ENCODE data around the gene RRAS2. TPM values are rescaled to one million over a fixed set of nuclear protein-coding genes. Genes with fewer than 3 reads are reported as not detected.
A peak's percentile ranks its signal among the peaks of the same experiment; 100 is the strongest.
"Not testable (repeated sequence)": the region's sequence is repeated elsewhere in the genome, so short reads cannot be mapped to it uniquely, and the experiment has no call there.

The RRAS2 gene
- total and polyA plus RNA-seq, 5 experiments from 2014 or later = 6.1 to 19.0 (median 16.0) TPM

DNA sequence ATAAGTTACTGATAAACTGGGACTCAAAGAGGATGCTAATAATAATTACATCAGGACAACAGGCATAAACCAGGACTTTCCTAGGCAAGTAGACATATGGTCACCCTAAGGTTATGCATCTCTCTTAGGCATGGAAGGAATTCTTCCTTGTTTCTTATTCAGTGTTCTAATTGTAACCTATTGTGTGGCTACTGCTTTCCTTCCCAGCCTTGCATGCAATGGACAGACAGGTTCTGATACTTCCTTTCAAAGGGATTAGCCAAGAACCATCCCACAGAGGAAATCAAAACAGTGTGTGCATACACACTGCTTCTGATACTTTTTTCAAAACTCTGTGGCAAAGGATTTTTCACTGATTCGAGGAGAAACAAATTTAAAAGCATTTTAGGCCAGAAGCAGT is 48.3 kb downstream of the RRAS2 start:
- Mint-ChIP-seq H3K36me3 (no peaks in the 10 kb centered on the region), H3K27me3 (no peaks in the 10 kb centered on the region), H3K4me3 (no peak overlapping the region), H3K4me1 (peaks cover 7 to 45% (median 23%) of the 10 kb centered on the region in 4 donors), H3K9me3 (no peaks in the 10 kb centered on the region), H3K27ac (no peak overlapping the region)
- DNase-seq (no peak), ATAC-seq (no peak)
- POLR2A ChIA-PET = no interaction called here

GRCh38 chr11:14309425-14310192 is 49.4 kb downstream of the RRAS2 start:
- POLR2A ChIA-PET = no interaction called here
- DNase-seq (no peak), ATAC-seq (no peak)
- Mint-ChIP-seq H3K27ac (no peak overlapping the region), H3K4me3 (no peak overlapping the region), H3K9me3 (no peaks in the 10 kb centered on the region), H3K36me3 (no peaks in the 10 kb centered on the region), H3K4me1 (peaks cover 5 to 44% (median 20%) of the 10 kb centered on the region in 4 donors), H3K27me3 (no peaks in the 10 kb centered on the region)

GRCh38 chr11:14308897-14309387 is 50.0 kb downstream of the RRAS2 start:
- DNase-seq = no peak
- no peak overlapping the region for H3K4me3 Mint-ChIP-seq
- no peaks in the 10 kb centered on the region for H3K27me3 Mint-ChIP-seq
- H3K4me1 Mint-ChIP-seq = peaks cover 5 to 45% (median 21%) of the 10 kb centered on the region in 4 donors
- ATAC-seq = peak in 1 of 2 donors; percentile 9
- no peak overlapping the region for H3K27ac Mint-ChIP-seq
- no peaks in the 10 kb centered on the region for H3K36me3 Mint-ChIP-seq
- POLR2A ChIA-PET = no interaction called here
- no peaks in the 10 kb centered on the region for H3K9me3 Mint-ChIP-seq

GRCh38 chr11:14308114-14308896 is 50.7 kb downstream of the RRAS2 start:
- Mint-ChIP-seq H3K36me3 (no peaks in the 10 kb centered on the region), H3K4me1 (peaks cover 3 to 45% (median 19%) of the 10 kb centered on the region in 4 donors), H3K27me3 (no peaks in the 10 kb centered on the region), H3K4me3 (no peak overlapping the region), H3K9me3 (no peaks in the 10 kb centered on the region), H3K27ac (no peak overlapping the region)
- DNase-seq (peak in 4 of 10 donors; percentile 12 to 35 (median 30)), ATAC-seq (peak; percentile 85 to 91)
- POLR2A ChIA-PET = no interaction called here

DNA sequence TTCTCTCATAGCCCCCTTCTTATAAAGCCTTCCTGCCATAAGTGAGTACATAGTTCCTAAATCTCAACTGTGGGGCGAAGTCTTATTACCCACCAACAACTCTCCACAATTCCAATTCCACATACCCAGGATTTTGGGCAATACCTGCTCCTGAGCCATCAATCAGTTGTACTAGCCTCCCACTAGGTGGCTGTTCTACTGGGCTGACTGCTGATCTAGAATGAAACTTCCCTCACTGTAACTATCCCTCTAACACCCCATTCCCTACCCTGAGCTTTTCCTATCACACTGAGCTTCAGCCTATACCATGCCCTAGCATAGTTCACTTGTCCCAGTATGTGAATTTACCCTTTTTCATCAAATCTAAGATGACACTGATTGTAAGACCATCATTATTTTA is 52.5 kb downstream of the RRAS2 start:
- H3K4me1 Mint-ChIP-seq = peaks cover 5 to 44% (median 12%) of the 10 kb centered on the region in 4 donors
- H3K9me3 Mint-ChIP-seq = no peaks in the 10 kb centered on the region
- no peak overlapping the region for H3K4me3 Mint-ChIP-seq
- ATAC-seq = no peak
- no peak for DNase-seq
- H3K36me3 Mint-ChIP-seq = no peaks in the 10 kb centered on the region
- POLR2A ChIA-PET = interaction anchor here (0.7 kb wide), 1 partner anchor 24 kb away, joined by 4 read pairs; no protein-coding TSS in a partner anchor
- H3K27me3 Mint-ChIP-seq = no peaks in the 10 kb centered on the region
- H3K27ac Mint-ChIP-seq = no peak overlapping the region

- Mint-ChIP-seq H3K9me3 (no peaks in the 10 kb centered on the region), H3K4me3 (no peak overlapping the region), H3K4me1 (peaks cover 5 to 44% (median 11%) of the 10 kb centered on the region in 4 donors), H3K27me3 (no peaks in the 10 kb centered on the region), H3K36me3 (no peaks in the 10 kb centered on the region), H3K27ac (no peak overlapping the region)
- ATAC-seq = no peak
- DNase-seq = no peak
- POLR2A ChIA-PET = no interaction called here
Observed at GRCh38 chr11:14305649-14306048, 53.3 kb downstream of the RRAS2 start.

GRCh38 chr11:14304601-14305000 is 54.4 kb downstream of the RRAS2 start:
- POLR2A ChIA-PET = no interaction called here
- Mint-ChIP-seq H3K4me3 (no peak overlapping the region), H3K36me3 (no peaks in the 10 kb centered on the region), H3K4me1 (peaks cover 5 to 44% (median 11%) of the 10 kb centered on the region in 4 donors), H3K27me3 (no peaks in the 10 kb centered on the region), H3K27ac (no peak overlapping the region), H3K9me3 (no peaks in the 10 kb centered on the region)
- DNase-seq = no peak
- no peak for ATAC-seq

DNA sequence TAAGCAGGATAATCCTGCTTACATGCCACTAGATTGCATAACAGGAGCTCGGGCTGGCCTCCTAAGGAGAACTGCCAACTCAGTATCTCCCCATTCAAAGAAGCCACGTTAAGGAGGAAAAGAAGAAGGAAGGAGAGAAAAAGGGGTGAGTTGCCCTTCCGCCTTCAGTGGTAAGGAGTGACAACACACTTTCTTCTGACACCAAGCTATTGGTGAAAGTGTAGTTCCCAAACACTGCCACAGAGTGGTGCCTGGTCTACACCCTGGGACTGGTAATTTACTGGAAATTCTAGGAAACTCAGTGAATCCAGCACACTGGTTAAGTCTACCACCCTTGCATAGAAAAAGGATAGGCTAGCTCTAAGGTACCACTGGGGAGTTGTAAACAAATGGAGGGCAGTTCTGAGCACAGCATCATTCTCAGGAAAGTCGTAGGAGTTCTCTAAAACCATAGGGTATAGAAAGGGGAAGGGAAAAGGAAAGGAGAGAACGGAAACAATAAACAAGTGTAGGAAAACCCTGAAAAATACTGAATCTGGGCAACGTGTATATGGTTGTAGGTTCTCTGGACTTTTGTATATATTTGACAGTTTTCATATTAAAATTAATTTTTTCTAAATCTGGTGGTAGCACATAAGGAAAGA is 58.2 kb downstream of the RRAS2 start:
- Mint-ChIP-seq H3K4me3 (no peak overlapping the region), H3K36me3 (no peaks in the 10 kb centered on the region), H3K27ac (no peak overlapping the region), H3K4me1 (peaks cover 2 to 54% (median 12%) of the 10 kb centered on the region in 4 donors), H3K9me3 (no peaks in the 10 kb centered on the region), H3K27me3 (no peaks in the 10 kb centered on the region)
- DNase-seq (peak in 9 of 10 donors; percentile 10 to 68 (median 39)), ATAC-seq (peak; percentile 81 to 88)
- POLR2A ChIA-PET = interaction anchor here (0.5 to 0.8 kb wide), 3 partner anchors 36 to 157 kb away, joined by 3 to 5 read pairs (median 4); no protein-coding TSS in a partner anchor

DNA sequence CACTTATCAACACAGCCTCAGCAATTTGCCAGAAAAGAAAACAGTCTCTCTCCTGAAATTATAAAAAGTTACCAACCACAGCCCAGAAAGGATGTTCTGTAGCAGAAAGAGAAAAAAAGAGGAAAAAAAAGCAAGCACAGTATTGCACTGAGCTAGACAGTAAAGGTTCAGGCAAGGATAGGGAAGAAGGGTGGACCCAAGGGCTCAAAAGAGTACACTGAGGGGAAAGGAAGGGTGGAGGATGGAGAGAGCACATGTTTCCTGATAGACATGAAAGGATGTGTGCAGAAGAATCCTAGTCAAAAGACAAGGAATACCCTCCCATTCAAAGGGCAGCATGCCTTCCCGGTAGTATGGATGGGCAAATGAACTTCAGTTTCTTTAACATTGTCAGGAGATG is 59.1 kb downstream of the RRAS2 start:
- no peaks in the 10 kb centered on the region for H3K9me3 Mint-ChIP-seq
- POLR2A ChIA-PET = no interaction called here
- H3K27ac Mint-ChIP-seq = no peak overlapping the region
- no peak overlapping the region for H3K4me3 Mint-ChIP-seq
- no peak for DNase-seq
- H3K27me3 Mint-ChIP-seq = no peaks in the 10 kb centered on the region
- ATAC-seq = no peak
- H3K4me1 Mint-ChIP-seq = peaks cover 2 to 49% (median 11%) of the 10 kb centered on the region in 4 donors
- H3K36me3 Mint-ChIP-seq = peaks cover 0 to 4% (median 0%) of the 10 kb centered on the region in 3 donors

DNA sequence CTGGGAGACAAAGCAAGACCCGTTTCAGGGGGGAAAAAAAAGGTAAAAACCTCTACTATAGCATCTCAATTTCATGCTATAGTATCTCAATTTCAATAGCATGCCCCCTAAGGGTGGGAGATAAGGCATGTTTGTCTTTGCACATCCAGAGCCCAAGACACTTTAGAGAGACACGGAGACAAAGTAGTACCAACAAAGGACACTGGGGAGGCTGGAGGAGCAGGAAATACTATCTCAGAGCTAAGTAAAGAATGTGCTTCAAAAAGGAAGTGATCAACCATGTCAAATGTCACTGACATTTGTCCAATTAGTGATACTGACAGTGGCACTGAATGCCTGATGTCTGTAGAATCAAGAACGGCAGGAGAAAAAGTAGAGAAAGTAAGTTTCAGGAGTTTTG is 68.6 kb downstream of the RRAS2 start:
- DNase-seq = no peak
- Mint-ChIP-seq H3K36me3 (peaks cover 0 to 58% (median 17%) of the 10 kb centered on the region in 3 donors), H3K27me3 (no peaks in the 10 kb centered on the region)

GRCh38 chr11:14288189-14288935 is 70.6 kb downstream of the RRAS2 start:
- no peaks in the 10 kb centered on the region for H3K9me3 Mint-ChIP-seq
- POLR2A ChIA-PET = no interaction called here
- H3K4me3 Mint-ChIP-seq = peak overlapping the region in 1 of 10 donors; percentile 52
- no peaks in the 10 kb centered on the region for H3K27me3 Mint-ChIP-seq
- H3K27ac Mint-ChIP-seq = peak overlapping the region in 3 of 10 donors; percentile 16 to 79 (median 69)
- H3K4me1 Mint-ChIP-seq = peaks cover 0 to 14% (median 2%) of the 10 kb centered on the region in 4 donors
- H3K36me3 Mint-ChIP-seq = peaks cover 0 to 46% (median 11%) of the 10 kb centered on the region in 3 donors
- no peak for DNase-seq
- ATAC-seq = no peak

More for the DNA sequence above, 68.6 kb downstream of the RRAS2 start:
- POLR2A ChIA-PET = no interaction called here
- ATAC-seq = no peak
- Mint-ChIP-seq H3K4me1 (peaks cover 0 to 14% (median 2%) of the 10 kb centered on the region in 4 donors), H3K4me3 (no peak overlapping the region), H3K27ac (peak overlapping the region in 2 of 10 donors; percentile 0 to 10), H3K9me3 (no peaks in the 10 kb centered on the region)

- H3K4me3 Mint-ChIP-seq, DNase-seq, H3K27me3 Mint-ChIP-seq, POLR2A ChIA-PET, H3K4me1 Mint-ChIP-seq, ATAC-seq, H3K9me3 Mint-ChIP-seq: not testable (repeated sequence)
- Mint-ChIP-seq H3K36me3 (peaks cover 0 to 29% (median 14%) of the 10 kb centered on the region in 3 donors), H3K27ac (peak overlapping the region in 1 of 10 donors; percentile 20)
Observed at GRCh38 chr11:14278869-14279268, 80.1 kb downstream of the RRAS2 start.

Data from naive thymus-derived CD8-positive, alpha-beta T cell (primary cell).